ENCODE data around the gene IGFBP6.

- TF ChIP-seq POLR2A (IDR thresholded peaks at IDR 0.05): no peak
- TF ChIP-seq CTCF (IDR thresholded peaks at IDR 0.05): no peak
Measured at GRCh38 chr12:53096089-53096741, 1.3 kb upstream of the IGFBP6 start.

Data from prostate gland (tissue), 2 donors.